A673 (cell line): ENCODE results near the gene LRRC32.

Experiments used
- EZH2 ChIP-seq: fragments of 200-600 bp; sonication (generic); IDR thresholded peaks from 2 replicates; pipeline ENCODE4 v1.6.1; 2017; ENCODE audit warnings: borderline replicate concordance, low read depth, mild to moderate bottlenecking, mixed read lengths, antibody characterized with exemption, low read length; ENCODE audit not compliant: poor library complexity, severe bottlenecking
- TF ChIP-seq, protein P1 (sequence below): fragments of 300-800, 200-600 bp; sonication (generic); conservative IDR thresholded peaks from 2 replicates; pipeline ENCODE4 v1.5.1; 2017; ENCODE audit warnings: low read depth, mild to moderate bottlenecking, antibody characterized with exemption, low read length, moderate library complexity, mixed read lengths

DNA sequence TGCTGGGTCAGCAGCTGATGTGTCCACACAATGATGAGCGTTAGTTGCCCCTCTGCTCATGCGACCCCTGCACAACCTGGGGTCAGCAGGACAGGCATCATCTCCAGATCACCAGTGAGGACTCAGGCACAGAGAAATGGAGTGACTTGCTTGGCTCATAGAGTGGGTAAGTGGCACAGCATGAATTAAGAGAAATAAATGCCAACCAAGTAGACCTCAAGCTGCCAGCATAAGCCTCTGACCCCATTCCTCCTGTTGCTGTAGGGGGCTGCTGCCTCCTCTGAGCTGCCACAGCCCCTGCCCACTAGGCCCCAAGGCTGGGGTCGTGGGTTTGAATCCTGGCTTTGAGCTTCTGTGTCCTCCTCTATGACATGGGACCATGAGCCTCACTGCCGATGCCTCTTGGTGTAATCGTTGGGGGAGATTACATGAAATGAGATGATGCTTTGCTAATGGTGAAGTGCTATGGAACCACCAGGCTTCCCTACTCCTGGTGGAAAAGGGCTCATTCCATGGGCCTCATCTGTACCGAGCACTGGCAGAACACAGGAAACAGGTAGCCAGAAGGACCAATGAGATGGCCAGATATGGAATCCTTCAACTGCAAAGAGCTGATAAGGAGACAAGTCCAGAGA is 33.6 kb downstream of the LRRC32 start:
- TF ChIP-seq, protein P1, sequence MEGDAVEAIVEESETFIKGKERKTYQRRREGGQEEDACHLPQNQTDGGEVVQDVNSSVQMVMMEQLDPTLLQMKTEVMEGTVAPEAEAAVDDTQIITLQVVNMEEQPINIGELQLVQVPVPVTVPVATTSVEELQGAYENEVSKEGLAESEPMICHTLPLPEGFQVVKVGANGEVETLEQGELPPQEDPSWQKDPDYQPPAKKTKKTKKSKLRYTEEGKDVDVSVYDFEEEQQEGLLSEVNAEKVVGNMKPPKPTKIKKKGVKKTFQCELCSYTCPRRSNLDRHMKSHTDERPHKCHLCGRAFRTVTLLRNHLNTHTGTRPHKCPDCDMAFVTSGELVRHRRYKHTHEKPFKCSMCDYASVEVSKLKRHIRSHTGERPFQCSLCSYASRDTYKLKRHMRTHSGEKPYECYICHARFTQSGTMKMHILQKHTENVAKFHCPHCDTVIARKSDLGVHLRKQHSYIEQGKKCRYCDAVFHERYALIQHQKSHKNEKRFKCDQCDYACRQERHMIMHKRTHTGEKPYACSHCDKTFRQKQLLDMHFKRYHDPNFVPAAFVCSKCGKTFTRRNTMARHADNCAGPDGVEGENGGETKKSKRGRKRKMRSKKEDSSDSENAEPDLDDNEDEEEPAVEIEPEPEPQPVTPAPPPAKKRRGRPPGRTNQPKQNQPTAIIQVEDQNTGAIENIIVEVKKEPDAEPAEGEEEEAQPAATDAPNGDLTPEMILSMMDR = no peak
- TF ChIP-seq EZH2 = no peak
